Smooth muscle cell (in vitro differentiated cells): Measurements from ENCODE around the gene GNL3L. TPM values are rescaled to one million over a fixed set of nuclear protein-coding genes. Genes with fewer than 3 reads are reported as not detected.
A peak's percentile ranks its signal among the peaks of the same experiment; 100 is the strongest.

Experiments used
- DNase-seq: peaks from one replicate; lab custom pipeline; 2025; ENCODE audit not compliant: unreplicated experiment; lab: John Stamatoyannopoulos, UW
- H2AFZ ChIP-seq: fragments of 200-600 bp; sonication (generic); 2 replicates; pipeline ENCODE4 v1.6.0; 2016; ENCODE audit warnings: antibody characterized with exemption, low read depth, mild to moderate bottlenecking
- H3F3A ChIP-seq: fragments of 200-600 bp; sonication (generic); 2 replicates; pipeline ENCODE4 v1.6.0; 2017; ENCODE audit warnings: antibody characterized with exemption, low read depth
- H3K27ac ChIP-seq: fragments of 200-600 bp; sonication (generic); 2 replicates; pipeline ENCODE4 v1.5.1; 2016; ENCODE audit warnings: low read depth, mild to moderate bottlenecking
- H3K27me3 ChIP-seq: fragments of 200-600 bp; sonication (generic); 2 replicates; pipeline ENCODE4 v1.6.1; 2016; ENCODE audit warnings: low read depth, mild to moderate bottlenecking
- H3K36me3 ChIP-seq: fragments of 200-600 bp; sonication (generic); 2 replicates; pipeline ENCODE4 v1.5.1; 2016; ENCODE audit warnings: low read depth
- H3K4me1 ChIP-seq: fragments of 200-600 bp; sonication (generic); 2 replicates; pipeline ENCODE4 v1.5.1; 2016; ENCODE audit warnings: low read depth
- H3K4me2 ChIP-seq: fragments of 200-600 bp; sonication (generic); 2 replicates; pipeline ENCODE4 v1.6.0; 2016; ENCODE audit warnings: mild to moderate bottlenecking
- H3K4me3 ChIP-seq: fragments of 200-600 bp; sonication (generic); 2 replicates; pipeline ENCODE4 v1.5.1; 2016; ENCODE audit warnings: mild to moderate bottlenecking
- H3K79me2 ChIP-seq: fragments of 200-600 bp; sonication (generic); 2 replicates; pipeline ENCODE4 v1.6.0; 2016; ENCODE audit warnings: low read depth, mild to moderate bottlenecking
- H3K9ac ChIP-seq: fragments of 200-600 bp; sonication (generic); 2 replicates; pipeline ENCODE4 v1.6.0; 2016; ENCODE audit warnings: low read depth
- H3K9me3 ChIP-seq: fragments of 200-600 bp; sonication (generic); replicated peaks from 2 replicates; pipeline ENCODE4 v1.5.1; 2016; ENCODE audit warnings: low read depth
- H4K20me1 ChIP-seq: fragments of 200-600 bp; sonication (generic); 2 replicates; pipeline ENCODE4 v1.6.0; 2016; ENCODE audit warnings: low read depth
- WGBS: methylation state at CpG from one replicate; pipeline ENCODE4 v1.1.7; 2016; ENCODE audit warnings: low lambda C conversion rate; 5-methylcytosine and 5-hydroxymethylcytosine counted together
- polyA plus RNA-seq: library from polyadenylated mRNA; unstranded; fragments of >200 nt; fragmentation: Nextera tagmentation; extraction: Ambion mirVana; gene quantifications from 2 replicates; pipeline ENCODE4 v1.2.1, GENCODE V29; 2016
- total RNA-seq: library from RNA; depleted of rRNA; stranded (reverse); fragments of >200 nt; gene quantifications from 2 replicates; pipeline ENCODE4 v1.2.3, GENCODE V29; 2014
- TF ChIP-seq, protein P1 (sequence below): fragments of 200-600 bp; sonication (generic); IDR thresholded peaks from 2 replicates; pipeline ENCODE4 v1.5.1; 2017; ENCODE audit warnings: borderline replicate concordance, mild to moderate bottlenecking, antibody characterized with exemption; ENCODE audit not compliant: insufficient read depth, poor library complexity, severe bottlenecking

Gene GNL3L, protein sequence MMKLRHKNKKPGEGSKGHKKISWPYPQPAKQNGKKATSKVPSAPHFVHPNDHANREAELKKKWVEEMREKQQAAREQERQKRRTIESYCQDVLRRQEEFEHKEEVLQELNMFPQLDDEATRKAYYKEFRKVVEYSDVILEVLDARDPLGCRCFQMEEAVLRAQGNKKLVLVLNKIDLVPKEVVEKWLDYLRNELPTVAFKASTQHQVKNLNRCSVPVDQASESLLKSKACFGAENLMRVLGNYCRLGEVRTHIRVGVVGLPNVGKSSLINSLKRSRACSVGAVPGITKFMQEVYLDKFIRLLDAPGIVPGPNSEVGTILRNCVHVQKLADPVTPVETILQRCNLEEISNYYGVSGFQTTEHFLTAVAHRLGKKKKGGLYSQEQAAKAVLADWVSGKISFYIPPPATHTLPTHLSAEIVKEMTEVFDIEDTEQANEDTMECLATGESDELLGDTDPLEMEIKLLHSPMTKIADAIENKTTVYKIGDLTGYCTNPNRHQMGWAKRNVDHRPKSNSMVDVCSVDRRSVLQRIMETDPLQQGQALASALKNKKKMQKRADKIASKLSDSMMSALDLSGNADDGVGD
- 17.5 and 20.0 TPM in 2 replicates for total RNA-seq
- 4.3 and 7.8 TPM in 2 replicates for polyA plus RNA-seq

DNA sequence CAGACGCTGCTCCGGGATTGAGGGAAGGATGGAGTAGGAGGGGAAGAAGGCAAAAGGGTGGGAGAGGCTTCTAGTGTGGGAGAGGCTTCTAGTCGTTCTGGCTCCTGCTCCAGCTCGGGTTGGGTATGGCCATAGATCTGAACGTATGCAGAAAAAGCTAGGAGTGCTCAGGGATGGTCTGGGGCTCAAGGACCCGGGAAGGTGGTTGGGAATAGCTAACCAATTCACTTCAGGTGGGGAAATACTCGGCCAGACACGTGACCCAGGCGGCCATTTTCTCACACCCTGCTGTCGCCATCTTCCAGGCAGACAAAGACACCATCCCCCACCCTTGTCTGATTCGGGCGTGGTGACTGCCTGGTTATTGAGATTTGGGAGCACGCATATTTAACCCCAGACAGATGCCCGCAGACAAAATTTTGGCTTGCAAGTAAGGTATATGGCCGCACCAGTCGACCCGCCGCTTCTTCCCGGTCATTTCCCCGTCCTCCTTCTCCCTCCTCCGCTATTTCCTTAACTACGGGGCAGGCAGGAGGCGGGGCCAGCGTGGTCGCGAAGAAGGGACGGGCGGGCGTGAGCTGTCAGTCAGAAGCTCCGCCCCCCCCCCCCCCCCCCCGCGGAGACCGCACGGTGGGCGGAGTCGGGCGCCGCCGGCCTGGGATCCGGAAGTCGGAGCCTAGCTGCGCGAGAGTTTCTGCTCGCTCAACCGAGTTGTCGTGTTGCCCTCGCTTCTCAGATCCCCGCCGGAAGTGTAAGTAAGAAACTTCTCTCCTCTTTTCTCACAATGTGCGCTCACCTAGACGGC is at the start of gene GNL3L:
Gene GNL3L (plus strand): TSS at position 668 of the 805 bp plus-strand sequence. CDS start 2,348 bp downstream, outside the sequence.
- Histone ChIP-seq H3K9ac (peak within 1 kb of the TSS; percentile 88), H4K20me1 (no peaks in the 10 kb centered on the region), H3K4me2 (peak within 1 kb of the TSS; percentile 88), H3K27ac (peak within 1 kb of the TSS; percentile 66), H3K9me3 (no peaks in the 10 kb centered on the region), H3K36me3 (no peaks in the 10 kb centered on the region), H3K4me3 (peak within 1 kb of the TSS; percentile 58), H3K79me2 (peaks cover 35% of the 10 kb centered on the region), H3K4me1 (no peaks in the 10 kb centered on the region), H3K27me3 (no peaks in the 10 kb centered on the region), H2AFZ (peak within 1 kb of the TSS; percentile 86), H3F3A (no peaks in the 10 kb centered on the region)
- 50% methylated on average over 34 of the region's 51 CpGs for WGBS
- DNase-seq: peak; percentile 56
- TF ChIP-seq, protein P1, sequence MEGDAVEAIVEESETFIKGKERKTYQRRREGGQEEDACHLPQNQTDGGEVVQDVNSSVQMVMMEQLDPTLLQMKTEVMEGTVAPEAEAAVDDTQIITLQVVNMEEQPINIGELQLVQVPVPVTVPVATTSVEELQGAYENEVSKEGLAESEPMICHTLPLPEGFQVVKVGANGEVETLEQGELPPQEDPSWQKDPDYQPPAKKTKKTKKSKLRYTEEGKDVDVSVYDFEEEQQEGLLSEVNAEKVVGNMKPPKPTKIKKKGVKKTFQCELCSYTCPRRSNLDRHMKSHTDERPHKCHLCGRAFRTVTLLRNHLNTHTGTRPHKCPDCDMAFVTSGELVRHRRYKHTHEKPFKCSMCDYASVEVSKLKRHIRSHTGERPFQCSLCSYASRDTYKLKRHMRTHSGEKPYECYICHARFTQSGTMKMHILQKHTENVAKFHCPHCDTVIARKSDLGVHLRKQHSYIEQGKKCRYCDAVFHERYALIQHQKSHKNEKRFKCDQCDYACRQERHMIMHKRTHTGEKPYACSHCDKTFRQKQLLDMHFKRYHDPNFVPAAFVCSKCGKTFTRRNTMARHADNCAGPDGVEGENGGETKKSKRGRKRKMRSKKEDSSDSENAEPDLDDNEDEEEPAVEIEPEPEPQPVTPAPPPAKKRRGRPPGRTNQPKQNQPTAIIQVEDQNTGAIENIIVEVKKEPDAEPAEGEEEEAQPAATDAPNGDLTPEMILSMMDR: no peak

DNA sequence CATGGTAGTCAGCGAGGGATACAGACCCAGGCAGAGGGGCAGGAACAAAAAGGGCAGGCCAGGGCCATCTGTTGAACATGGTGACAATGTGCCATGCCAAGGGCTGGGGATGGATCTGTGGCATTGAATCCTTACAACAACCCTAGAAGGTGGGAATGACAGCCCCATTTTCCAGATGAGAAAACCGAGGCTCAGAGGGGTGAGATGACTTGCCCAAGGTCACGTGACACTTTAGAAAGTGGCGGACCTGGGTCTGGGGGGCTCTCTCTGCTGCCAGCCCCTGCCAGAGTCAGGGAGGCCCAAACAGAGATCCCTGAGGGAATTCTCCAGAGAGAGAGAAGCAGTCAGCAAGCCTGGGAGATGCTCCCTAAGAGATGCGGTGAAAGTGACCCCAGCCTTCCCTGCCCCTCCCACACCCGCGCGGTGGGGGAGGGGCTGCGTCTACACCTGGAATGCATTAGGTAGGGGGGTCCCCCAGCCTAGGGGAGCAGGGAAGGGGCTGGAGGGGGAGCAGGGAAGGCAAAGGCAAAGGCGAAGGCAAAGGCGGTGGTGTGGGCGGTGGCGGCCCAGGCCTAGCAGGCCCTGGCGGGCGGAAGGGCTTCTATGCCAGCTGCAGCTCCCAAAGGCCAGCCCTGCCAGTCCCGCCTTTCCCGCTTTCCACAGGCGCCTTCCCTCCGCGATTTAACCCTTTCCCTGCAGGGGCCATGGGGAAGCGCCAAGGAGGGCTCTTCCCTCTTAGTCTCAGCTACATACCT is 47.0 kb upstream of the GNL3L start:
- Histone ChIP-seq H3K4me3 (no peak overlapping the region), H3K4me2 (no peak overlapping the region)

DNA sequence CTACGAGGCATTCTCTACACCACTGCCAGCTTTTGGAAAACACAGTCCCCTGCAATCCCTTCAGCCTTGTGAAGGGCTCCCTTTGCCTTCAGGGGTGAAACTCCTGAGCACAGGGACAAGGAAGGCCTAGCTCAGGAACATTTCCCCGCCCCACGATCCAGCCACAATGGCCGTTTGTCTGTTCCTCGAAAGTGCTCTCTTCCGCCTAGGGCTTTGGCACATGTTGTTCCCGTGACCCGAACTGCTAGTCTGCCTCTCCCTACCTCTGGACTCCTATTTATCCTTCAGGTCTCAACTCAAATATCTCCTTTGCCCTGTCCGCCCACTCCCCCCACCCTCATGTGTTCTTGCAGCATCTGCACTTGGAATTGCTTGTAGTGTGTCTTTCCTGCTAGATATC is 46.1 kb upstream of the GNL3L start:
- Histone ChIP-seq H4K20me1 (no peaks in the 10 kb centered on the region), H3K4me3 (no peak overlapping the region), H3K79me2 (peaks cover 37% of the 10 kb centered on the region), H3K9me3 (no peaks in the 10 kb centered on the region), H3K27me3 (no peaks in the 10 kb centered on the region), H3F3A (no peaks in the 10 kb centered on the region), H3K27ac (peak overlapping the region; percentile 52), H3K36me3 (no peaks in the 10 kb centered on the region), H3K9ac (no peak overlapping the region), H3K4me1 (peaks cover 6% of the 10 kb centered on the region), H2AFZ (no peak overlapping the region), H3K4me2 (no peak overlapping the region)
- DNase-seq: no peak
- TF ChIP-seq, protein P1: no peak
- WGBS: 75% methylated on average over 9 of the region's 9 CpGs

More for the DNA sequence above, 47.0 kb upstream of the GNL3L start:
- WGBS: 45% methylated on average over 20 of the region's 21 CpGs
- Histone ChIP-seq H3K27me3 (no peaks in the 10 kb centered on the region), H3K27ac (peak overlapping the region; percentile 39), H3K4me1 (peaks cover 6% of the 10 kb centered on the region), H3K36me3 (no peaks in the 10 kb centered on the region), H3K79me2 (peaks cover 39% of the 10 kb centered on the region), H4K20me1 (no peaks in the 10 kb centered on the region), H3K9ac (no peak overlapping the region), H2AFZ (no peak overlapping the region), H3F3A (no peaks in the 10 kb centered on the region), H3K9me3 (no peaks in the 10 kb centered on the region)
- TF ChIP-seq, protein P1: no peak
- no peak for DNase-seq
